Esophagus squamous epithelium (tissue), 5 donors: ENCODE data around the gene BMP7. TPM values are rescaled to one million over a fixed set of nuclear protein-coding genes. Genes with fewer than 3 reads are reported as not detected.

Experiments
- DNase-seq: peaks from one replicate; lab custom pipeline; 2025; lab: John Stamatoyannopoulos, UW
- H3K27ac ChIP-seq, 4 donors: fragments of 200-600 bp; sonication (generic); one replicate each; pipeline ENCODE4 v1.5.1; 2016 to 2019; ENCODE audit warnings: mild to moderate bottlenecking in 1 of 4
- H3K27me3 ChIP-seq, 4 donors: fragments of 200-600 bp; sonication (generic); 1 replicate in 3 of 4; 2 replicates in 1 of 4; pipeline versions ENCODE4 v1.5.1 to v1.6.0; 2017 to 2021; ENCODE audit warnings: antibody characterized with exemption in 1 of 4
- H3K36me3 ChIP-seq, 3 donors: fragments of 200-600 bp; sonication (generic); one replicate each; pipeline ENCODE4 v1.5.1; 2016 to 2019
- H3K4me1 ChIP-seq, 3 donors: fragments of 200-600 bp; sonication (generic); one replicate each; pipeline ENCODE4 v1.5.1; 2017 to 2019
- H3K4me3 ChIP-seq, 4 donors: fragments of 200-600 bp; sonication (generic); 1 replicate in 3 of 4; 2 replicates in 1 of 4; pipeline ENCODE4 v1.5.1; 2016 to 2019; ENCODE audit warnings: mild to moderate bottlenecking in 2 of 4, moderate library complexity in 1 of 4
- H3K9me3 ChIP-seq, 3 donors: fragments of 200-600 bp; sonication (generic); one replicate each; pipeline ENCODE4 v1.5.1; 2016 to 2019
- CTCF ChIP-seq, 6 experiments: fragments of 450-650 bp in 4 of 6; fragments of 200-600 bp in 2 of 6; sonication (generic) in 2 of 6; IDR thresholded peaks; one replicate each; pipeline ENCODE4 v1.5.1; 2016 to 2019; ENCODE audit warnings: antibody characterized with exemption in 6 of 6, mild to moderate bottlenecking in 4 of 6, moderate library complexity in 4 of 6
- POLR2A ChIP-seq, 4 donors: fragments of 450-650 bp; IDR thresholded peaks; one replicate each; pipeline ENCODE4 v1.6.1; 2017; ENCODE audit warnings: antibody characterized with exemption in 4 of 4, mild to moderate bottlenecking in 4 of 4, moderate library complexity in 3 of 4
- WGBS, 2 donors: methylation state at CpG; one replicate each; pipeline ENCODE4 v1.1.5; 2018; 5-methylcytosine and 5-hydroxymethylcytosine counted together
- intact Hi-C: fragments of 100-400 bp; cut with DNase I; formaldehyde crosslinking; loops from one replicate; pipeline ENCODE4 v1.15.0; 2022
- total RNA-seq, 4 donors: library from RNA; depleted of rRNA; stranded (reverse); fragments of >200 nt; gene quantifications; one replicate each; pipeline ENCODE4 v1.1.0, GENCODE V29; 2016
- donor health status: DM: yes; HTN: yes; CAD: no.

The BMP7 gene
- total RNA-seq, 4 donors from 2014 or later = 21.8 to 59.8 (median 35.1) TPM

DNA sequence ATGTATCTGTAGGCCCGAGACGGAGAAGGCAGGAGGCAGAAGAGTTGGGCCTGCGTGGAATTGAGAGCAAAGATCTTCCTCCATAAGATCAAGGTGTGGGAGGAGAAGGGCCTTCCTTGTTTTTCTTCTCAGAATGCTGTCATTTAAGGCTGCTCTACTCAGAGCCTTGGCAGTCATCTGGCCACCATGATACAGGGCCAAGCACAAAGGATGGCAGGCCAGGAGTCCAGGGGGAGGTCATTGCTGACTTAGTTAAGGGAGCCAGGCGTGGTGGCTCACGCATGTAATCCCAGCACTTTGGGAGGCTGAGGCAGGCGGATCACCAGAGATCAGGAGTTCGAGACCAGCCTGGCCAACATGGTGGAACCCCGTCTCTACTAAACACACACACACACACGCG is 137.1 kb downstream of the BMP7 start:
- Histone ChIP-seq H3K4me3 (no peak overlapping the region), H3K27me3 (peaks cover 0 to 60% (median 0%) of the 10 kb centered on the region in 4 donors), H3K27ac (no peak overlapping the region), H3K36me3 (no peaks in the 10 kb centered on the region), H3K9me3 (no peaks in the 10 kb centered on the region), H3K4me1 (no peaks in the 10 kb centered on the region)
- WGBS, 2 donors = 82 to 93% methylated on average over 3 to 6 of the region's 10 CpGs
- TF ChIP-seq CTCF (IDR thresholded peaks at IDR 0.05) (no peak), POLR2A (IDR thresholded peaks at IDR 0.05) (no peak)
- no peak for DNase-seq
- intact Hi-C loops = no loop called here

DNA sequence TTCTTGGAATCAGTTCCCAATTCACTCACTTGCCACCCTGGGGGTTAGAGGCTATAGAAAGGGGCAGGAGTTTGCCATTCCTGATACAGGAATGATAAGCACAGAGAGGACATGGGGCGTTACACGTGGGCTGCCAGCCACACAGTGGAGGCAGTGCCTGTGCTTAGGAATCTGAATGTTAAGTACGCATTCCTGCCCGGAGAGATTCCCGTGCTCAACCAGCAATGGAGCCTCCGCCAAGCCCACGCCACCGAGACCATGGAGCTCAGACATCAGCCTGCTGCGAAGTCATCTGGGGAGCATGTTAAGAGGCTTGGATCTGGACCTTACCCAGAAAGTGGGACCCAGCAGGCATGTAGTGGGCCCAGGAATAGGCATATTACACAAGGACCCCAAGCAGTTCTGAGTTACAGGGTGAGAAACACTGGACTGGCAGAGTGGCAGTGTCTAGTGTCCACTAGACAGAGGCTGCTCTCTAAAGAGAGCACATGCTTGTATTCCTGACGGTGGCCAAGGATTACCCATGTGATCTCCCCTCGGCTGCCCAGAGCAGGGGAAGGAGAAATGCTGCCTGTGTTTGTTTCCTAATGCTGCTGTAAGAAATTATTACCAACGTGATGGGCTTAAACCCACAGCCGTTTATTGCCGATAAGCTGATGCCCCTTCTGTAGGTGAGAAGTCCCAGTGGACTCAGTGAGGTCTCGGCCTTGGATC is 138.2 kb downstream of the BMP7 start:
- Histone ChIP-seq H3K36me3 (no peaks in the 10 kb centered on the region), H3K4me3 (no peak overlapping the region), H3K27ac (no peak overlapping the region), H3K4me1 (no peaks in the 10 kb centered on the region), H3K9me3 (no peaks in the 10 kb centered on the region), H3K27me3 (peaks cover 0 to 49% (median 0%) of the 10 kb centered on the region in 4 donors)
- WGBS, 2 donors = 68 to 90% methylated on average over 6 to 7 of the region's 15 CpGs
- intact Hi-C loops = no loop called here
- TF ChIP-seq POLR2A (IDR thresholded peaks at IDR 0.05) (no peak), CTCF (IDR thresholded peaks at IDR 0.05) (no peak)
- no peak for DNase-seq

GRCh38 chr20:57126481-57127092 is 139.9 kb downstream of the BMP7 start:
- H3K27me3 ChIP-seq = peaks cover 0 to 33% (median 0%) of the 10 kb centered on the region in 4 donors
- no peak for TF ChIP-seq CTCF (IDR thresholded peaks at IDR 0.05)
- no peak for TF ChIP-seq POLR2A (IDR thresholded peaks at IDR 0.05)
- no peak overlapping the region for H3K27ac ChIP-seq
- H3K36me3 ChIP-seq = no peaks in the 10 kb centered on the region
- no peaks in the 10 kb centered on the region for H3K4me1 ChIP-seq
- 22 to 42% methylated on average over 15 of the region's 17 CpGs for whole genome bisulfite sequencing, 2 donors
- no peaks in the 10 kb centered on the region for H3K9me3 ChIP-seq
- no peak for DNase-seq
- intact Hi-C loops = no loop called here
- no peak overlapping the region for H3K4me3 ChIP-seq

DNA sequence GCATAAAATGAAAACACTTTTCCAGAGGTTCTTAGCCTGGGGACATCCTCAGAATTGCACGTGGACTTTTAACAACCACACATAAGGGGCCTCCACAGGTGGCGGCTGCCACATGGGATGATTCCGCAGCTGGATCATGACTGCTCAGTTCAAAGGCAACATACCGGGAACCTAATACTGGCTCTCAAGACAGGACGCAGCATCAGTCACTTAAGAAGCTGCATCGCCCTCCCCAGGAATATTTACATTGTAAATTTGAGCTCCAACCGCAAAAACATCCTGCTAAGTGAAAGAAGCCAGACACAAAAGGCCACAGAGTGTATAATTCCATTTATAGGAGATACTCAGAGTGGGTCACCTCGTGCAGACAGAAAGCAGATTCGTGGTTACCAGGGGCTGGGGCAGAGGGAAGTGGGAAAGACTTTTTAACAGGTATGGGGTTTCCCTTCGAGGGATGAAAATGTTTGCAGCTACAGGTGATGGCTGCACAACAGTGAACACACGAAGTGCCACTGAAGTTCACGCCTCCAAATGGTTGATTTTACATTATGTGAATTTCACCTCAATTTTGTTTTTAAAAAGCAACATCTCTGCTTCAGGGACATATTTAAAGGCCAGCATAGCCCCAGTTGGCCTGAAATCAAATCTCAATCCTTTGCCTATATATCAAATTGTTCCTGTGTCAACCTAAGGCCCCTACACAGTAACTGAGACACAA is 141.5 kb downstream of the BMP7 start:
- TF ChIP-seq CTCF (IDR thresholded peaks at IDR 0.05) = no peak
- TF ChIP-seq POLR2A (IDR thresholded peaks at IDR 0.05) = no peak
- no peak overlapping the region for H3K4me3 ChIP-seq
- WGBS, 2 donors = 61 to 76% methylated on average over 11 to 12 of the region's 12 CpGs

GRCh38 chr20:57124366-57124765 is 142.1 kb downstream of the BMP7 start:
- intact Hi-C loops = no loop called here
- Histone ChIP-seq H3K4me3 (no peak overlapping the region), H3K27ac (no peak overlapping the region), H3K27me3 (peaks cover 0 to 30% (median 0%) of the 10 kb centered on the region in 4 donors), H3K9me3 (no peaks in the 10 kb centered on the region), H3K36me3 (no peaks in the 10 kb centered on the region), H3K4me1 (no peaks in the 10 kb centered on the region)
- DNase-seq = no peak
- TF ChIP-seq POLR2A (IDR thresholded peaks at IDR 0.05) (no peak), CTCF (IDR thresholded peaks at IDR 0.05) (no peak)
- WGBS, 2 donors = 81% methylated on average over 6 of the region's 6 CpGs

More for the DNA sequence above, 141.5 kb downstream of the BMP7 start:
- no peak for DNase-seq
- H3K27ac ChIP-seq = no peak overlapping the region
- H3K4me1 ChIP-seq = no peaks in the 10 kb centered on the region
- H3K9me3 ChIP-seq = no peaks in the 10 kb centered on the region
- H3K27me3 ChIP-seq = peaks cover 0 to 25% (median 0%) of the 10 kb centered on the region in 4 donors
- H3K36me3 ChIP-seq = no peaks in the 10 kb centered on the region
- intact Hi-C loops = no loop called here
